SH-SY5Y (cell line): Measurements from ENCODE around the gene LMAN1.

ENCODE experiments used
- GATA2 ChIP-seq: IDR thresholded peaks from 2 replicates; pipeline ENCODE4 v1.6.1; 2011; ENCODE audit warnings: mild to moderate bottlenecking, low read depth, low read length
- GATA3 ChIP-seq: IDR thresholded peaks from 2 replicates; pipeline ENCODE4 v1.6.1; 2011; ENCODE audit warnings: low read depth, mild to moderate bottlenecking, low read length, moderate library complexity

DNA sequence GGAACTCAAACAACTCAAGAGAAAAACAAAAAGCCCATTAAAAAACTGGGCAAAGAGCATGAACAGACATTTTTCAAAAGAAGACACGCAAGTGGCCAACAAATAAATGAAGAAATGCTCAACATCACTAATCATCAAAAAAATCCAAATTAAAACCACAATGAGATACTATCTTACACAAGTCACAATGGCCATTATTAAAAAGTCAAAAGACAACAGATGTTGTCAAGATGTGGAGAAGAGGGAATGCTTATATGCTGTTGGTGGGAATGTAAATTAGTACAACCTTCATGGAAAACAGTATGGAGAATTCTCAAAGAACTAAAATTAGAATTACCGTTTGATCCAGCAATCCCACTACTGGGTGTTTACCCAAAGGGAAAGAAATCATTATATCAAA lies 15.1 kb downstream of the LMAN1 start:
- TF ChIP-seq GATA3: no peak
- TF ChIP-seq GATA2: no peak
